ENCODE data around the gene ELMOD1.

- TF ChIP-seq EED (IDR thresholded peaks at IDR 0.05; ENCODE audit: low read depth) (no peak), HDGF (IDR thresholded peaks at IDR 0.05) (no peak), RAD21 (IDR thresholded peaks at IDR 0.05; ENCODE audit: insufficient read depth, low read depth, low read length) (no peak), TCF7 (IDR thresholded peaks at IDR 0.05; ENCODE audit: borderline replicate concordance) (no peak), ZNF24 (IDR thresholded peaks at IDR 0.05) (no peak), EP300 (IDR thresholded peaks at IDR 0.05; ENCODE audit: borderline replicate concordance in 1 of 2, control insufficient read depth in 1 of 2, low read depth in 2 of 2, low read length in 2 of 2) (no peak), SMC3 (IDR thresholded peaks at IDR 0.05; ENCODE audit: borderline replicate concordance, low read length) (no peak), BCL11A (IDR thresholded peaks at IDR 0.05; ENCODE audit: low read depth, low read length) (no peak), PML (IDR thresholded peaks at IDR 0.05; ENCODE audit: low read length) (no peak), POLR2AphosphoS2 (IDR thresholded peaks at IDR 0.05; ENCODE audit: low read depth, low read length) (no peak)
- TF ChIP-seq, protein P1, sequence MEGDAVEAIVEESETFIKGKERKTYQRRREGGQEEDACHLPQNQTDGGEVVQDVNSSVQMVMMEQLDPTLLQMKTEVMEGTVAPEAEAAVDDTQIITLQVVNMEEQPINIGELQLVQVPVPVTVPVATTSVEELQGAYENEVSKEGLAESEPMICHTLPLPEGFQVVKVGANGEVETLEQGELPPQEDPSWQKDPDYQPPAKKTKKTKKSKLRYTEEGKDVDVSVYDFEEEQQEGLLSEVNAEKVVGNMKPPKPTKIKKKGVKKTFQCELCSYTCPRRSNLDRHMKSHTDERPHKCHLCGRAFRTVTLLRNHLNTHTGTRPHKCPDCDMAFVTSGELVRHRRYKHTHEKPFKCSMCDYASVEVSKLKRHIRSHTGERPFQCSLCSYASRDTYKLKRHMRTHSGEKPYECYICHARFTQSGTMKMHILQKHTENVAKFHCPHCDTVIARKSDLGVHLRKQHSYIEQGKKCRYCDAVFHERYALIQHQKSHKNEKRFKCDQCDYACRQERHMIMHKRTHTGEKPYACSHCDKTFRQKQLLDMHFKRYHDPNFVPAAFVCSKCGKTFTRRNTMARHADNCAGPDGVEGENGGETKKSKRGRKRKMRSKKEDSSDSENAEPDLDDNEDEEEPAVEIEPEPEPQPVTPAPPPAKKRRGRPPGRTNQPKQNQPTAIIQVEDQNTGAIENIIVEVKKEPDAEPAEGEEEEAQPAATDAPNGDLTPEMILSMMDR (IDR thresholded peaks at IDR 0.05 in 2 of 3, conservative IDR thresholded peaks at IDR 0.05 in 1 of 3; ENCODE audit: control insufficient read depth in 2 of 3, extremely low read depth in 1 of 3, insufficient read depth in 1 of 3, low read depth in 3 of 3, low read length in 3 of 3), result no peak
- TF ChIP-seq, protein P2, sequence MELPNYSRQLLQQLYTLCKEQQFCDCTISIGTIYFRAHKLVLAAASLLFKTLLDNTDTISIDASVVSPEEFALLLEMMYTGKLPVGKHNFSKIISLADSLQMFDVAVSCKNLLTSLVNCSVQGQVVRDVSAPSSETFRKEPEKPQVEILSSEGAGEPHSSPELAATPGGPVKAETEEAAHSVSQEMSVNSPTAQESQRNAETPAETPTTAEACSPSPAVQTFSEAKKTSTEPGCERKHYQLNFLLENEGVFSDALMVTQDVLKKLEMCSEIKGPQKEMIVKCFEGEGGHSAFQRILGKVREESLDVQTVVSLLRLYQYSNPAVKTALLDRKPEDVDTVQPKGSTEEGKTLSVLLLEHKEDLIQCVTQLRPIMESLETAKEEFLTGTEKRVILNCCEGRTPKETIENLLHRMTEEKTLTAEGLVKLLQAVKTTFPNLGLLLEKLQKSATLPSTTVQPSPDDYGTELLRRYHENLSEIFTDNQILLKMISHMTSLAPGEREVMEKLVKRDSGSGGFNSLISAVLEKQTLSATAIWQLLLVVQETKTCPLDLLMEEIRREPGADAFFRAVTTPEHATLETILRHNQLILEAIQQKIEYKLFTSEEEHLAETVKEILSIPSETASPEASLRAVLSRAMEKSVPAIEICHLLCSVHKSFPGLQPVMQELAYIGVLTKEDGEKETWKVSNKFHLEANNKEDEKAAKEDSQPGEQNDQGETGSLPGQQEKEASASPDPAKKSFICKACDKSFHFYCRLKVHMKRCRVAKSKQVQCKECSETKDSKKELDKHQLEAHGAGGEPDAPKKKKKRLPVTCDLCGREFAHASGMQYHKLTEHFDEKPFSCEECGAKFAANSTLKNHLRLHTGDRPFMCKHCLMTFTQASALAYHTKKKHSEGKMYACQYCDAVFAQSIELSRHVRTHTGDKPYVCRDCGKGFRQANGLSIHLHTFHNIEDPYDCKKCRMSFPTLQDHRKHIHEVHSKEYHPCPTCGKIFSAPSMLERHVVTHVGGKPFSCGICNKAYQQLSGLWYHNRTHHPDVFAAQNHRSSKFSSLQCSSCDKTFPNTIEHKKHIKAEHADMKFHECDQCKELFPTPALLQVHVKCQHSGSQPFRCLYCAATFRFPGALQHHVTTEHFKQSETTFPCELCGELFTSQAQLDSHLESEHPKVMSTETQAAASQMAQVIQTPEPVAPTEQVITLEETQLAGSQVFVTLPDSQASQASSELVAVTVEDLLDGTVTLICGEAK (IDR thresholded peaks at IDR 0.05; ENCODE audit: borderline replicate concordance), result no peak
These were observed 69.1 kb downstream of the ELMOD1 start for GRCh38 chr11:107660066-107660465.

Data from GM12878 (cell line).